Prostate gland (tissue), 2 donors: ENCODE measurements around the gene DNAJB8. TPM values are rescaled to one million over a fixed set of nuclear protein-coding genes. Genes with fewer than 3 reads are reported as not detected.

Experiments
- DNase-seq: peaks from one replicate; pipeline ENCODE4 v3.0.0-alpha.2; 2019; ENCODE audit warnings: low spot score
- H3K27ac ChIP-seq, 2 donors: fragments of 200-600 bp; sonication (generic); 2 replicates each; pipeline ENCODE4 v1.5.1; 2017 to 2019
- H3K27me3 ChIP-seq: fragments of 200-600 bp; sonication (generic); replicated peaks from 2 replicates; pipeline ENCODE4 v1.5.1; 2019; ENCODE audit not compliant: insufficient read depth
- H3K36me3 ChIP-seq, 2 donors: fragments of 200-600 bp; sonication (generic); 1 replicate in 1 of 2; 2 replicates in 1 of 2; pipeline versions ENCODE4 v1.5.1 to v1.8.1; 2017 to 2019
- H3K4me1 ChIP-seq: fragments of 200-600 bp; sonication (generic); replicated peaks from 2 replicates; pipeline ENCODE4 v1.5.1; 2019
- H3K4me3 ChIP-seq, 2 donors: fragments of 200-600 bp; sonication (generic); 2 replicates each; pipeline ENCODE4 v1.5.1; 2017 to 2019
- H3K9me3 ChIP-seq: fragments of 200-600 bp; sonication (generic); 2 replicates; pipeline ENCODE4 v1.5.1; 2017
- POLR2A ChIP-seq: fragments of 450-650 bp; IDR thresholded peaks from one replicate; pipeline ENCODE4 v1.6.1; 2016; ENCODE audit warnings: antibody characterized with exemption, mild to moderate bottlenecking
- POLR2AphosphoS5 ChIP-seq: sonication (generic); formaldehyde crosslinking; IDR thresholded peaks from one replicate; pipeline ENCODE4 v1.6.1; 2017; ENCODE audit warnings: antibody characterized with exemption
- WGBS: methylation state at CpG from one replicate; pipeline ENCODE4 v1.1.5; 2018; 5-methylcytosine and 5-hydroxymethylcytosine counted together
- intact Hi-C: fragments of 100-400 bp; cut with DNase I; formaldehyde crosslinking; loops from one replicate; pipeline ENCODE4 v1.14.2; 2022
- total RNA-seq, 2 donors: library from RNA; depleted of rRNA; stranded (reverse); fragments of >200 nt; gene quantifications; one replicate each; pipeline ENCODE4 v1.1.0, GENCODE V29; 2016
- TF ChIP-seq, protein P1 (sequence below), 4 experiments: fragments of 200-600 bp in 2 of 4; fragments of 450-650 bp in 2 of 4; sonication (generic) in 2 of 4; IDR thresholded peaks; 1 replicate in 3 of 4; 2 replicates in 1 of 4; pipeline ENCODE4 v1.5.1; 2016 to 2019; ENCODE audit warnings: antibody characterized with exemption in 4 of 4, mild to moderate bottlenecking in 2 of 4, moderate library complexity in 2 of 4

The DNAJB8 gene
- total RNA-seq, 2 donors from 2014 or later = 3.2 TPM; not detected in 1

DNA sequence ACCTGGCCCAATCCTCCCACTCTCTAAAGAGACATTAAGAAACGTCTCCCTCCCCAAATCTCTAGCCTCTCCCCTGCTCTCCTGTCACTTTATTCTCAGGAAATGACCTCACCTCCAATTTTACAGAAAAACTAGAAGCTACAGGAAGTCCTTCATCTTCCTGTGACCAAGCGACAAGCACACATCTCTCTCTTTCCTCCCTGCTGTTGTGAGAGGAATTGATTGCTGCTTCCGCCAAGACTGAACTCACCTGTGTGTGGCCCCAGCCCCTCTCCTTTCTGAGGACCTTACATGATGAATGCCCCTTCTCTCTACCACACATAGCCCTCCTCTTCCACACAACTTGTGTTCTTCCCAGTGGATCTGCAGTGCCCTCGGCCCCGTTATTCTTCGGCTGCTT lies 18.2 kb downstream of the DNAJB8 start:
- Histone ChIP-seq H3K4me1 (no peaks in the 10 kb centered on the region), H3K4me3 (no peak overlapping the region), H3K36me3 (no peaks in the 10 kb centered on the region), H3K9me3 (no peaks in the 10 kb centered on the region), H3K27ac (no peak overlapping the region), H3K27me3 (no peaks in the 10 kb centered on the region)
- 80% methylated on average over 6 of the region's 6 CpGs for WGBS
- no peak for DNase-seq
- TF ChIP-seq POLR2A (no peak), POLR2AphosphoS5 (no peak)
- TF ChIP-seq, protein P1, sequence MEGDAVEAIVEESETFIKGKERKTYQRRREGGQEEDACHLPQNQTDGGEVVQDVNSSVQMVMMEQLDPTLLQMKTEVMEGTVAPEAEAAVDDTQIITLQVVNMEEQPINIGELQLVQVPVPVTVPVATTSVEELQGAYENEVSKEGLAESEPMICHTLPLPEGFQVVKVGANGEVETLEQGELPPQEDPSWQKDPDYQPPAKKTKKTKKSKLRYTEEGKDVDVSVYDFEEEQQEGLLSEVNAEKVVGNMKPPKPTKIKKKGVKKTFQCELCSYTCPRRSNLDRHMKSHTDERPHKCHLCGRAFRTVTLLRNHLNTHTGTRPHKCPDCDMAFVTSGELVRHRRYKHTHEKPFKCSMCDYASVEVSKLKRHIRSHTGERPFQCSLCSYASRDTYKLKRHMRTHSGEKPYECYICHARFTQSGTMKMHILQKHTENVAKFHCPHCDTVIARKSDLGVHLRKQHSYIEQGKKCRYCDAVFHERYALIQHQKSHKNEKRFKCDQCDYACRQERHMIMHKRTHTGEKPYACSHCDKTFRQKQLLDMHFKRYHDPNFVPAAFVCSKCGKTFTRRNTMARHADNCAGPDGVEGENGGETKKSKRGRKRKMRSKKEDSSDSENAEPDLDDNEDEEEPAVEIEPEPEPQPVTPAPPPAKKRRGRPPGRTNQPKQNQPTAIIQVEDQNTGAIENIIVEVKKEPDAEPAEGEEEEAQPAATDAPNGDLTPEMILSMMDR (IDR thresholded peaks at IDR 0.05) = no peak
- intact Hi-C loops = no loop called here

DNA sequence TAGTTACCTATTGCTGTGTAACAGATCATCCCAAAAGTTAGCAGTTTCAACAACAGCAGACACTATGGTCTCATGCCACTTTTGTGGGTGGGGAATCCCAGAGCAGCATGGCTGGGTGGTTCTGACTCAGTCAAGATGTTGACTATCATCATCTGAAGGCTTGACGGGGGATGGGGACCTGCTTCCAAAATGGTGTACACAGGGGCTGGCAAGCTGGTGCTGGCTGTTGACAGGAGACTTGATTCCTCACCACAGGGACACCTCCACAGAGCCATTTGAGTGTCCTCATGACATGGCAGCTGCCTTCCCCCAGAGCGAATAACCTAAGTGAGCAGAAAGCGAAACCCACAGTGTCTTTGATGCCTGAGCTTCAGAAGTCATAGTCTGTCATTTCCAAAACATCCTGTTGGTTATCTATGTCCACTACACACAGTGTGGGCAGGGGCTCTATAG lies 19.1 kb downstream of the DNAJB8 start:
- TF ChIP-seq, protein P1 (IDR thresholded peaks at IDR 0.05) = no peak
- TF ChIP-seq POLR2AphosphoS5 = no peak
- no peak for TF ChIP-seq POLR2A
- Histone ChIP-seq H3K27ac (no peak overlapping the region), H3K27me3 (no peaks in the 10 kb centered on the region), H3K9me3 (no peaks in the 10 kb centered on the region), H3K4me3 (no peak overlapping the region), H3K4me1 (no peaks in the 10 kb centered on the region), H3K36me3 (no peaks in the 10 kb centered on the region)
- DNase-seq = no peak
- whole genome bisulfite sequencing = 97% methylated on average over 3 of the region's 3 CpGs
- intact Hi-C loops = no loop called here

DNA sequence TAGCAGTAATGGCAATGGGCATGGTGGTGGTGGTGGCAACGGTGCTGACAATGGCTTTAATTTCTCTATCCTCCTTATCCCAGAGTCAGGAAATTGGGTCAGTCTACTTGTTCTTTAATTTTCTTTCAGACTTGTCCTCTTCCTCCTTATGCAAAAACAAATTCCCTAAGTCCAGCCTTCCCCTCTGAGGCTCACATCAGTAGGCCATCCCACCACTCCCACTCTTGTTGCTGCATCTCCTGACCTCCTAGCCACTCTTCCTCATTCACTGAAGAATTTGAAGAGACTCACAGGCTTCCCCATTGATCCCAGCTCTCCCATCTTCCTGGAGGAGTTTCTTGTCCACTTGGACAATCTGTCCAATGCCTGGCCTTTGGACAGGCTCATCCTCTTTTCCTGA lies 19.9 kb downstream of the DNAJB8 start:
- Histone ChIP-seq H3K9me3 (no peaks in the 10 kb centered on the region), H3K4me1 (no peaks in the 10 kb centered on the region), H3K36me3 (no peaks in the 10 kb centered on the region), H3K4me3 (no peak overlapping the region), H3K27ac (no peak overlapping the region), H3K27me3 (no peaks in the 10 kb centered on the region)
- intact Hi-C loops = no loop called here
- no peak for TF ChIP-seq POLR2AphosphoS5
- TF ChIP-seq POLR2A = no peak
- TF ChIP-seq, protein P1 (IDR thresholded peaks at IDR 0.05) = no peak
- no peak for DNase-seq
- 79% methylated on average over 1 of the region's 1 CpG for WGBS

DNA sequence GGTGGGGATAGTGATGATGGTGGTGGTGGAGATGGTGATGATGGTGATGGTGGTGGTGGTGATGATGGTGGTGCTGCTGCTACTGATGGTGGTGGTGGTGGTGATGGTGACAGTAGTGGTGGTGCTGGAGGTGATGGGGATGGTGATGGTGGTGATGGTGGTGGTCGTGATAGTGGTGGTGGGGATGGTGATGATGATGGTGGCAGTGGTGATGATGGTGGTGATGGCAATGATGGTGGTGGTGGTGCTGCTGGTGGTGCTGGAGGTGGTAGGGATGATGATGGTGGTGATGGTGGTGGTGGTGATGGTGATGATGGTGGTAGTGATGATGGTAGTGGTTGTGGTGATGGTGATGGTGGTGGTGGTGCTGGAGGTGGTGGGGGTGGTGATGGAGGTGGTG lies 21.3 kb downstream of the DNAJB8 start:
- Histone ChIP-seq H3K36me3 (no peaks in the 10 kb centered on the region), H3K27ac (no peak overlapping the region), H3K9me3 (no peaks in the 10 kb centered on the region), H3K4me3 (no peak overlapping the region), H3K4me1 (no peaks in the 10 kb centered on the region), H3K27me3 (no peaks in the 10 kb centered on the region)
- intact Hi-C loops = no loop called here
- TF ChIP-seq POLR2AphosphoS5 (no peak), POLR2A (no peak)
- TF ChIP-seq, protein P1 (IDR thresholded peaks at IDR 0.05) = no peak
- 89% methylated on average over 1 of the region's 1 CpG for WGBS
- no peak for DNase-seq

DNA sequence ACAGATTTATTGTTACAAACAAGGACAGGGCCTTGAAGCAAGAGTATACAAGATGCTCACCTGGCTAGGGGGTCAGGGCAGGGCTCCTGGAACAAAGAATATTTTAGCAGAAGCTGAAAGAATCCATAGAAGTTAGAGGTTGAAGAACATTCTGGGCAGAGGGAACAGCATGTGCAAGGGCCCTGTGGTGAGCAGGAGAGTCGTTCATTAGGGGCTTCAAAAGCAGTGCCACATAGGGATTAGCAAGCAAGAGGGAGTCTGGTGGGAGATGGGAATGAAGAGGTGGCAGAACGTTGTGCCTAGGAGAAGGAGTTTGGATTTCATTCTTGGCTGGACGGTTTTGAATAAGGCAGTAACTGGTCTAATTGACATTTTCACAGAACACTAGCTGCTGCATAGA lies 22.9 kb downstream of the DNAJB8 start:
- H3K27me3 ChIP-seq = no peaks in the 10 kb centered on the region
- no peaks in the 10 kb centered on the region for H3K36me3 ChIP-seq
- no peaks in the 10 kb centered on the region for H3K9me3 ChIP-seq
- no peak overlapping the region for H3K27ac ChIP-seq
- no peak overlapping the region for H3K4me3 ChIP-seq
- H3K4me1 ChIP-seq = no peaks in the 10 kb centered on the region
- no peak for DNase-seq
- 79% methylated on average over 3 of the region's 3 CpGs for WGBS
- intact Hi-C loops = no loop called here
- TF ChIP-seq POLR2AphosphoS5 = no peak
- TF ChIP-seq, protein P1 (IDR thresholded peaks at IDR 0.05) = no peak
